Measurements from ENCODE around the gene AP1S3.
A peak's percentile ranks its signal among the peaks of the same experiment; 100 is the strongest.

The AP1S3 gene

GRCh38 chr2:223782629-223783028 is 54.8 kb downstream of the AP1S3 start:
- TF ChIP-seq, protein P1, sequence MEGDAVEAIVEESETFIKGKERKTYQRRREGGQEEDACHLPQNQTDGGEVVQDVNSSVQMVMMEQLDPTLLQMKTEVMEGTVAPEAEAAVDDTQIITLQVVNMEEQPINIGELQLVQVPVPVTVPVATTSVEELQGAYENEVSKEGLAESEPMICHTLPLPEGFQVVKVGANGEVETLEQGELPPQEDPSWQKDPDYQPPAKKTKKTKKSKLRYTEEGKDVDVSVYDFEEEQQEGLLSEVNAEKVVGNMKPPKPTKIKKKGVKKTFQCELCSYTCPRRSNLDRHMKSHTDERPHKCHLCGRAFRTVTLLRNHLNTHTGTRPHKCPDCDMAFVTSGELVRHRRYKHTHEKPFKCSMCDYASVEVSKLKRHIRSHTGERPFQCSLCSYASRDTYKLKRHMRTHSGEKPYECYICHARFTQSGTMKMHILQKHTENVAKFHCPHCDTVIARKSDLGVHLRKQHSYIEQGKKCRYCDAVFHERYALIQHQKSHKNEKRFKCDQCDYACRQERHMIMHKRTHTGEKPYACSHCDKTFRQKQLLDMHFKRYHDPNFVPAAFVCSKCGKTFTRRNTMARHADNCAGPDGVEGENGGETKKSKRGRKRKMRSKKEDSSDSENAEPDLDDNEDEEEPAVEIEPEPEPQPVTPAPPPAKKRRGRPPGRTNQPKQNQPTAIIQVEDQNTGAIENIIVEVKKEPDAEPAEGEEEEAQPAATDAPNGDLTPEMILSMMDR (IDR thresholded peaks at IDR 0.05; ENCODE audit: low read depth, low read length, missing control alignments) = no peak
- no peak overlapping the region for H3K4me3 ChIP-seq (ENCODE audit: low read depth, low read length)
- DNase-seq (ENCODE audit: low read depth) = no peak

- H3K4me3 ChIP-seq (ENCODE audit: low read depth, low read length) = no peak overlapping the region
- TF ChIP-seq, protein P1 (IDR thresholded peaks at IDR 0.05; ENCODE audit: low read depth, low read length, missing control alignments) = no peak
- no peak for DNase-seq (ENCODE audit: low read depth)
These were observed 55.8 kb downstream of the AP1S3 start for GRCh38 chr2:223781560-223781959.

DNA sequence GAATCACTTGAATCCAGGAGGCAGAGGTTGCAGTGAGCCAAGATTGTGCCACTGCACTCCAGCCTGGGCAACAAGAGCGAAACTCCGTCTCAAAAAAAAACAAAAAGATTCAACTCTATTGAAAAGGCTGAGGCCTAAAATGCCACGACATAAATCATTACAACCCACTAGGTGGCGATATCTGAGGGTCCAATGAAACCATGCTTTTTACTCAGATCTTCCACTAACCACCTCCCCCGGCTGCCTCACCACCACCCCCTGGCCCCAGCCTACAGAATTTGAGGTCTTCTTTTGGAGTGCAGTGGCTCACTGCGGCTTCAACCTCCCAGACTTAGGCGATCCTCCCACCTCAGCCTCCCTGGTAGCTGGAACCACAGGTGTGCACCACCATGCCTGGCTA is 57.5 kb downstream of the AP1S3 start:
- TF ChIP-seq, protein P1 (IDR thresholded peaks at IDR 0.05; ENCODE audit: low read depth, low read length, missing control alignments) = peak; percentile 55
- peak; percentile 53 for DNase-seq (ENCODE audit: low read depth)
- no peak overlapping the region for H3K4me3 ChIP-seq (ENCODE audit: low read depth, low read length)

GRCh38 chr2:223774193-223774592 is 63.2 kb downstream of the AP1S3 start:
- DNase-seq (ENCODE audit: low read depth) = no peak
- TF ChIP-seq, protein P1 (IDR thresholded peaks at IDR 0.05; ENCODE audit: low read depth, low read length, missing control alignments) = no peak
- H3K4me3 ChIP-seq (ENCODE audit: low read depth, low read length) = no peak overlapping the region

- no peak overlapping the region for H3K4me3 ChIP-seq (ENCODE audit: low read depth, low read length)
- TF ChIP-seq, protein P1 (IDR thresholded peaks at IDR 0.05; ENCODE audit: low read depth, low read length, missing control alignments) = no peak
- no peak for DNase-seq (ENCODE audit: low read depth)
These were observed 65.0 kb downstream of the AP1S3 start for GRCh38 chr2:223772363-223772762.

DNA sequence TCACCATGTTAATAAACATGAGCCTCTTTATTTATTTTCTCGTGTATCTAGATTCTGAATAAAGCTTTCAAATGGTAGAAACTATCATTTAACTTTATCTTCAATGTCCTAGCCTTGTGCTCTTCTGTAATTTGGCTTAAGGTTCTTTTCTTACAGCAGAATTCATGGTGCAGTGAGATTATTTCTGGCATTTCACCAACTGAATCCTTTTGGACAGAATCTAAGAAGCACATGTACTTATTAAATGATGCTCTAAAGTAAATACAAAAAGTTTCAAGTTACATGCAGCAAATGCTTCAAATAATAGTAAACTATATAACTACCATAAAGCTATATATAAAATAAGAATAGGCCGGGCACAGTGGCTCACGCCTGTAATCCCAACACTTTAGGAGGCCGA is 65.9 kb downstream of the AP1S3 start:
- TF ChIP-seq, protein P1 (IDR thresholded peaks at IDR 0.05; ENCODE audit: low read depth, low read length, missing control alignments) = no peak
- no peak overlapping the region for H3K4me3 ChIP-seq (ENCODE audit: low read depth, low read length)
- DNase-seq (ENCODE audit: low read depth) = no peak

- H3K4me3 ChIP-seq (ENCODE audit: low read depth, low read length) = no peak overlapping the region
- DNase-seq (ENCODE audit: low read depth) = no peak
- TF ChIP-seq, protein P1 (IDR thresholded peaks at IDR 0.05; ENCODE audit: low read depth, low read length, missing control alignments) = no peak
These were observed 69.2 kb downstream of the AP1S3 start for GRCh38 chr2:223768179-223768578.
